ENCODE measurements around the gene CHD5. TPM values are rescaled to one million over a fixed set of nuclear protein-coding genes. Genes with fewer than 3 reads are reported as not detected.

CHD5 gene
- total RNA-seq, 3 donors from 2014 or later, result 0.27 to 0.61 (median 0.34) TPM

- peaks cover 8% of the 10 kb centered on the region for H3K9me3 Mint-ChIP-seq
- ATAC-seq (no peak), DNase-seq (no peak)
- peaks cover 5% of the 10 kb centered on the region for H3K4me1 Mint-ChIP-seq (ENCODE audit: low read depth)
- no peak overlapping the region for H3K4me3 Mint-ChIP-seq
- peaks cover 5% of the 10 kb centered on the region for H3K27me3 Mint-ChIP-seq (ENCODE audit: low read depth)
- peaks cover 3% of the 10 kb centered on the region for H3K36me3 Mint-ChIP-seq (ENCODE audit: insufficient read depth)
These were observed 50.8 kb downstream of the CHD5 start for GRCh38 chr1:6129313-6129712.

DNA sequence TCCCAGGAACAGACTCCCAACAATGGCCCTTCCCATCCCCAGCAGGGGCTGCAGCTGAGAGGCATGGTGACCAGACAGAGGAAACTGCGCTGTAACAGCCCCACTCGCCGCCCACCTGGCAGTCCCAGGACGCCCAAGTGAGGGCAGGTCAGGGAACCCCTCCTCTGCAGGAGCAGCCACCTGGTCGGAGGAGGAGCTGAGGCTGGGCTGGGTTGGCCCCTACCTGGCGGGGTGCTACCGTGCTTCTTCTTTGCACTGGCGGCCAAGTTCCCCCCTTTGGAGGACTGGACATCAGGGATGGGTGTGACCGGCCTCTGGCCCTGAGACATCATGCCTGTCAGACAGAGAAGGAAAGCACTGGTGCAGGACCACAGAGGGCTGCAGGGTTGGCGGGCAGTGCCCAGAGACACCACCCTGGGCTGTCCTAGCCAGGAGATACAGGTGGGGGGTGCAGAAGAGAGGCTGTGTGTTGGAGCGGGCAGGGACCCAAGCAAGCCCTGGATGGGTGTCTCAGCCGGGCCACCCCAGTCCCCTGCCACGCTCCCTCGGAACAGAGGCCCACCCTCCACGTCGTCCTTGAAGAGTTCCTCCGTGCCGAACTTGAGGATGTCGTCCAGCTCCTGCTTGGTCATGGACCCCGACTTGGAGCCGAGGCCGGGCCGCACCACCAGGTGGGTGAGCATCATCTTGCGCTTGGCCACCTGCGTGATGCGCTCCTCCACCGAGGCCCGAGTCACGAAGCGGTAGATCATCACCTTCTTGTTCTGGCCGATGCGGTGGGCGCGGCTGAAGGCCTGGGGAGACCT, 51.6 kb downstream of the CHD5 start:
- DNase-seq (no peak), ATAC-seq (peak in 1 of 2 donors; percentile 3)
- peaks cover 5% of the 10 kb centered on the region for H3K27me3 Mint-ChIP-seq (ENCODE audit: low read depth)
- H3K4me3 Mint-ChIP-seq, result no peak overlapping the region
- peaks cover 5% of the 10 kb centered on the region for H3K4me1 Mint-ChIP-seq (ENCODE audit: low read depth)
- H3K36me3 Mint-ChIP-seq (ENCODE audit: insufficient read depth), result peaks cover 3% of the 10 kb centered on the region
- peaks cover 8% of the 10 kb centered on the region for H3K9me3 Mint-ChIP-seq

DNA sequence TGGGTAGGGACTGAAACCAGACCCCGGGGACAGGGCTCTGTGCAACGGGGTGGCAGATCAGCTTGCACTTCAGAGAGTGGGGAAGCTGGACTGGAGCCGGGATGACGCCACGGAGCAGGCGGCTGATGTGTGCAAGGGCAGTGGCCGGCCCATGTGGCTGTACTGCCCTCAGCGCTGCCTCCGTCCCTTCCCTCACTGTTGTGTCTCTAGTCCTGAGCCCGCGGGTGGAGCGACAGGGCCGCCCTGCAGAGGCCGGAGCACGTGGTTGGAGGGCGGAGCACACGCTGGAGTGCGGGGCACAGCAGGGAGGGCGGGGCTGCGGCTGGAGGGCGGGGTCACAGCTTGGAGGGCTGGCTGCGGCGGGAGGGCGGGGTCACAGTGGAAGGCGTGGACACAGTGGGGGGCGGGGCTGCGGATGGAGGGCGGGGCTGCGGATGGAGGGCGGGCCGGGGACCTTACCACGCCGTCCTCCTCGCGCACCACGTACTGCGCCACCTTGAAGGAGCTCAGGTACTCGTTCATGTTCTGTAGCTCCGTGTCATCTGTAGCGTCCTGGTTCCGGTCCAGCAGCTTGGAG, 52.4 kb downstream of the CHD5 start:
- Mint-ChIP-seq H3K36me3 (ENCODE audit: insufficient read depth) (peaks cover 3% of the 10 kb centered on the region), H3K4me1 (ENCODE audit: low read depth) (peaks cover 5% of the 10 kb centered on the region), H3K4me3 (no peak overlapping the region), H3K9me3 (peaks cover 7% of the 10 kb centered on the region), H3K27me3 (ENCODE audit: low read depth) (peaks cover 5% of the 10 kb centered on the region)
- ATAC-seq (peak; percentile 93), DNase-seq (peak; percentile 65)

GRCh38 chr1:6126521-6127067, 53.5 kb downstream of the CHD5 start:
- peaks cover 5% of the 10 kb centered on the region for H3K27me3 Mint-ChIP-seq (ENCODE audit: low read depth)
- DNase-seq (no peak), ATAC-seq (no peak)
- H3K4me1 Mint-ChIP-seq (ENCODE audit: low read depth), result peaks cover 5% of the 10 kb centered on the region
- no peaks in the 10 kb centered on the region for H3K9me3 Mint-ChIP-seq
- H3K36me3 Mint-ChIP-seq (ENCODE audit: insufficient read depth), result no peaks in the 10 kb centered on the region
- no peak overlapping the region for H3K4me3 Mint-ChIP-seq

GRCh38 chr1:6126028-6126427, 54.1 kb downstream of the CHD5 start:
- Mint-ChIP-seq H3K9me3 (no peaks in the 10 kb centered on the region), H3K27me3 (ENCODE audit: low read depth) (peaks cover 5% of the 10 kb centered on the region), H3K4me3 (no peak overlapping the region), H3K4me1 (ENCODE audit: low read depth) (peaks cover 5% of the 10 kb centered on the region), H3K36me3 (ENCODE audit: insufficient read depth) (no peaks in the 10 kb centered on the region)
- ATAC-seq, result no peak
- DNase-seq, result no peak

- no peaks in the 10 kb centered on the region for H3K9me3 Mint-ChIP-seq
- H3K4me1 Mint-ChIP-seq (ENCODE audit: low read depth), result peaks cover 5% of the 10 kb centered on the region
- H3K4me3 Mint-ChIP-seq, result no peak overlapping the region
- no peak for ATAC-seq
- DNase-seq, result no peak
- H3K27me3 Mint-ChIP-seq (ENCODE audit: low read depth), result peaks cover 5% of the 10 kb centered on the region
- H3K36me3 Mint-ChIP-seq (ENCODE audit: insufficient read depth), result no peaks in the 10 kb centered on the region
These were observed 54.8 kb downstream of the CHD5 start for GRCh38 chr1:6125366-6125765.

DNA sequence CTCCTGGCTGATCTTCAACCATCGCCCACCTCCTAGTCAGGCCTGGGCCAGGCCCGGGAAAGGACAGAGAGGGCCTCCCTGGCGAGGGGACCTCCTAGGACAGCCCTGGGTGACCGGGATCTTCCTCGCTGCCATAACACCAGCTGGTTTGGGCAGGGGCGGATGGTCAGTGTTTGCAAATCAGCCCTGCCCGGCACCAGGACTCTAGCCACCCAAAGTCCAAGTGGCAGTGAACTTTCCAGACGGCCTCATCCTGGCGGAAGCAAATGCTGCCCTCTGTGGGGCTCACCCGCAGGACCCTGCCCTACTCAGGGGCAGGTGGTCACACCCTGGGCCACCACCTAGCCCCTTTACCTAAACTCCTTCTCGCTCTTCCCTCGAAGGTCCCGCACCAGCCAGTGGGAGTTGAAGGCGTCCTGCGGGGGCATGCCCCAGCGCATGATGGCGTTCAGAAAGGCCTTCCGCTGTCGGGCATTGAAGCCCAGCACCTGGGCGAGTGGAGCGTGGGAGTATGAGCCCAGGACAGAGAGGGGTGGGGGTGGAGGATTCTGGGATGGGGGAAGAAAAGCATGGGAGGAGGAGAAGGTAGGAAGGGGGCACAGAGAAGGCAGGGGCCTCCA, 55.3 kb downstream of the CHD5 start:
- ATAC-seq, result no peak
- Mint-ChIP-seq H3K9me3 (no peaks in the 10 kb centered on the region), H3K36me3 (ENCODE audit: insufficient read depth) (no peaks in the 10 kb centered on the region), H3K27me3 (ENCODE audit: low read depth) (peaks cover 5% of the 10 kb centered on the region), H3K4me1 (ENCODE audit: low read depth) (peaks cover 5% of the 10 kb centered on the region), H3K4me3 (no peak overlapping the region)
- no peak for DNase-seq

DNA sequence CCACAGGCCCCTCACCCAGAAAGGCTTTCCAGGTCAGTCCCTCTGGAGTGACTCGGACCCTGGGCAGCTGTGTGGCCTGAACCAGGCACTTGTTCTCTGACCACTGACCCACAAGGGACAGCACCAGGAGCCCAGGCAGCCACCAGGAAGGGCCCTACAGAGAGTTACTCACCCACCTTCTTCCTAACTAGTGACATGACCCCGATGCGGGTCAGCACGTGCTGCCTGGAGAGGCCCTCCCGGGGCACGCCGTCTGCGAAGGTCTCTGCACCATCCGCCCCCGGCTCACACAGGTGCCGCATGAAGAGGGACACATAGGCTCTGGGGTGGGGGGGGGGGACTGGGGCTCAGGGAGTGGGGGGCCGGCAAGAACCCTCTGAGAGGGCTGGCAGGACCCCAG, 55.8 kb downstream of the CHD5 start:
- DNase-seq, result no peak
- no peak overlapping the region for H3K4me3 Mint-ChIP-seq
- H3K27me3 Mint-ChIP-seq (ENCODE audit: low read depth), result peaks cover 5% of the 10 kb centered on the region
- ATAC-seq, result no peak
- H3K36me3 Mint-ChIP-seq (ENCODE audit: insufficient read depth), result no peaks in the 10 kb centered on the region
- H3K4me1 Mint-ChIP-seq (ENCODE audit: low read depth), result peaks cover 5% of the 10 kb centered on the region
- H3K9me3 Mint-ChIP-seq, result no peaks in the 10 kb centered on the region

DNA sequence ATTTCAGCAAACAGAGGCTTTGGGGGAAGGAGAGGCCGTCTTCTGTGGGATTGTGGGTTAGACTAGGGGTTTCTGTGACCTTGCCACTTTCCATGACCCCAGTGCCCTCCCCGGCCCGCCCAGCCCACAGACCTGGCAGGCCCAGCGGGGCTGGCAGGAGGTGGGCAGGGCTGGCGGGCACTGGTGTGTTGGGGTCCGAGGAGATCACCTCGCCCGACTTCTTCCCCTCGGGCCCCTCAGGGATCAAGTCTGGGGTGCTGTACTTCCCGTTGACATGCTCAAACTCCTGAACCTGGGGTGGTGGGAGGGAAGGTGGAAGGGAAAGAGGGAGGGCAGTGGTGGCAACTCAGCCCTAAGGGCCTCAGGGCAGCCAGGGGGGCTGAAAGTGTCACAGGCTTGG, 56.3 kb downstream of the CHD5 start:
- no peak for DNase-seq

DNA sequence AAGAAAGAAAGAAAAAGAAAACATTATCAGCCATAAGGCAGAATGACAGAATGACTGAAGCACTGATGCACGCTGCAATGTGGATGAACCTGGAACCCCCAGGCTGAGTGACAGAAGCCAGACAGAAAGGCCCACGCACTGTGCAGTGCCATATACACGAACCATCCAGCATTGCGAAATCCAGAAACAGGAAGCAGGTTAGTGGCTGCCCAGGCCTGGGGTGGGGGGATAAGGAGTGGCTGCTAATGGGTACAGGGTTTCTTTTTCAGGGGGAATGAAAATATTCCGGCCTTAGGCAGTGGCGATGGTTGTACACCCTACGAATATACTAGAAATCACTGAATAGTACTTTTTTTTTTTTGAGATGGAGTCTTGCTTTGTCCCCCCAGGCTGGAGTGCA, 57.0 kb downstream of the CHD5 start:
- no peaks in the 10 kb centered on the region for H3K9me3 Mint-ChIP-seq
- H3K4me1 Mint-ChIP-seq (ENCODE audit: low read depth), result peaks cover 5% of the 10 kb centered on the region
- no peak for ATAC-seq
- no peaks in the 10 kb centered on the region for H3K36me3 Mint-ChIP-seq (ENCODE audit: insufficient read depth)
- no peak for DNase-seq
- no peak overlapping the region for H3K4me3 Mint-ChIP-seq
- H3K27me3 Mint-ChIP-seq (ENCODE audit: low read depth), result peaks cover 5% of the 10 kb centered on the region

More for the DNA sequence above, 56.3 kb downstream of the CHD5 start:
- ATAC-seq, result no peak
- peaks cover 5% of the 10 kb centered on the region for H3K27me3 Mint-ChIP-seq (ENCODE audit: low read depth)
- no peak overlapping the region for H3K4me3 Mint-ChIP-seq
- H3K36me3 Mint-ChIP-seq (ENCODE audit: insufficient read depth), result no peaks in the 10 kb centered on the region
- H3K4me1 Mint-ChIP-seq (ENCODE audit: low read depth), result peaks cover 5% of the 10 kb centered on the region
- H3K9me3 Mint-ChIP-seq, result no peaks in the 10 kb centered on the region

- Mint-ChIP-seq H3K27me3 (ENCODE audit: low read depth) (peaks cover 3% of the 10 kb centered on the region), H3K4me3 (no peak overlapping the region), H3K4me1 (ENCODE audit: low read depth) (peaks cover 4% of the 10 kb centered on the region), H3K9me3 (peaks cover 8% of the 10 kb centered on the region), H3K36me3 (ENCODE audit: insufficient read depth) (no peaks in the 10 kb centered on the region)
- ATAC-seq (no peak), DNase-seq (no peak)
These were observed 58.3 kb downstream of the CHD5 start for GRCh38 chr1:6121651-6122370.

- ATAC-seq (no peak), DNase-seq (no peak)
- H3K27me3 Mint-ChIP-seq (ENCODE audit: low read depth), result no peaks in the 10 kb centered on the region
- no peaks in the 10 kb centered on the region for H3K36me3 Mint-ChIP-seq (ENCODE audit: insufficient read depth)
- no peak overlapping the region for H3K4me3 Mint-ChIP-seq
- peaks cover 10% of the 10 kb centered on the region for H3K9me3 Mint-ChIP-seq
- no peaks in the 10 kb centered on the region for H3K4me1 Mint-ChIP-seq (ENCODE audit: low read depth)
These were observed 59.1 kb downstream of the CHD5 start for GRCh38 chr1:6121021-6121421.

DNA sequence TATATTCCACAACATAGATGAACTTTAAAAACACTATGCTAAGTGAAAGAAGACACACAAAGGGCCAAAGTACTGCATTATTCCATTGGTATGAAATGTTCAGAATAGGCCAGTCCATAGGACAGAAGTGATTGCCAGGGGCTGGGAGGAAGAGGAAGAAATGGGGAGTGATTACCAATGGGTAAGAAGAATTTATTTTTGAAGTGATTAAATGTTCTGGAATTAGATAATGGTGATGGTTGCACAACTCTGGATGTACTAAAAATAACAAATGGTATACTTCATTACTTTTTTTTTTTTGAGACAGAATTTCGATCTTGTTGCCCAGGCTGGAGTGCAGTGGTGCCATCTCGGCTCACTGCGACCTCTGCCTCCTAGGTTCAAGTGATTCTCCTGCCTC, 61.7 kb downstream of the CHD5 start:
- no peak for ATAC-seq
- no peak for DNase-seq
- H3K27me3 Mint-ChIP-seq (ENCODE audit: low read depth), result no peaks in the 10 kb centered on the region
- H3K9me3 Mint-ChIP-seq, result peaks cover 10% of the 10 kb centered on the region
- H3K4me3 Mint-ChIP-seq, result no peak overlapping the region
- H3K4me1 Mint-ChIP-seq (ENCODE audit: low read depth), result no peaks in the 10 kb centered on the region
- no peaks in the 10 kb centered on the region for H3K36me3 Mint-ChIP-seq (ENCODE audit: insufficient read depth)

DNA sequence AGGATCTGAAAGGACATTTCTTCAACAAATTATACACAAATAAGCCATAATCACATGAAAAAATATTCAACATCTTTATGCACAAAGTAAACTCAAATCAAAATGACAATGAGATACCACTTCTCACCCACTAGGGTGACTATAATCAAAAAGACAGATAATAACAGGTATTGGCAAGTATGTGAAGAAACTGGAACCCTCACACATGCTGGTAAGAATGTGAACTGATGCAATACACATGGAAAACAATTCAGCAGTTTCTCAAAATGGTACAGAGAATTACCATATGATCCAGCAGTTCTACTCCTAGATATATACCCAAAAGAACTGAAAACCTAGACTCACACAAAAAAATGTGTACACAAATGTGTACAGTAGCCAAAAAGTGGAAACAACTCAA, 62.5 kb downstream of the CHD5 start:
- Mint-ChIP-seq H3K4me1 (ENCODE audit: low read depth) (no peaks in the 10 kb centered on the region), H3K9me3 (peaks cover 10% of the 10 kb centered on the region), H3K4me3 (no peak overlapping the region), H3K36me3 (ENCODE audit: insufficient read depth) (no peaks in the 10 kb centered on the region), H3K27me3 (ENCODE audit: low read depth) (no peaks in the 10 kb centered on the region)
- ATAC-seq, result no peak
- no peak for DNase-seq
